Right lung (tissue), 5 donors: ENCODE measurements around the gene WDR93. TPM values are rescaled to one million over a fixed set of nuclear protein-coding genes. Genes with fewer than 3 reads are reported as not detected.

Experiments used
- DNase-seq, 2 donors: peaks; one replicate each; pipeline ENCODE4 v3.0.0-alpha.2; 2013
- polyA plus RNA-seq, 5 donors: library from polyadenylated mRNA; unstranded; fragments of 120-200 nt; gene quantifications; one replicate each; pipeline versions ENCODE4 v1.2.1 to v1.2.3, GENCODE V29; 2013; ENCODE audit warnings: inconsistent platforms in 1 of 5, low replicate concordance in 1 of 5; ENCODE audit not compliant: insufficient read length in 5 of 5, insufficient read depth in 1 of 5

WDR93 gene
- polyA plus RNA-seq, 5 donors: 1.2 to 2.1 (median 1.9) TPM

DNA sequence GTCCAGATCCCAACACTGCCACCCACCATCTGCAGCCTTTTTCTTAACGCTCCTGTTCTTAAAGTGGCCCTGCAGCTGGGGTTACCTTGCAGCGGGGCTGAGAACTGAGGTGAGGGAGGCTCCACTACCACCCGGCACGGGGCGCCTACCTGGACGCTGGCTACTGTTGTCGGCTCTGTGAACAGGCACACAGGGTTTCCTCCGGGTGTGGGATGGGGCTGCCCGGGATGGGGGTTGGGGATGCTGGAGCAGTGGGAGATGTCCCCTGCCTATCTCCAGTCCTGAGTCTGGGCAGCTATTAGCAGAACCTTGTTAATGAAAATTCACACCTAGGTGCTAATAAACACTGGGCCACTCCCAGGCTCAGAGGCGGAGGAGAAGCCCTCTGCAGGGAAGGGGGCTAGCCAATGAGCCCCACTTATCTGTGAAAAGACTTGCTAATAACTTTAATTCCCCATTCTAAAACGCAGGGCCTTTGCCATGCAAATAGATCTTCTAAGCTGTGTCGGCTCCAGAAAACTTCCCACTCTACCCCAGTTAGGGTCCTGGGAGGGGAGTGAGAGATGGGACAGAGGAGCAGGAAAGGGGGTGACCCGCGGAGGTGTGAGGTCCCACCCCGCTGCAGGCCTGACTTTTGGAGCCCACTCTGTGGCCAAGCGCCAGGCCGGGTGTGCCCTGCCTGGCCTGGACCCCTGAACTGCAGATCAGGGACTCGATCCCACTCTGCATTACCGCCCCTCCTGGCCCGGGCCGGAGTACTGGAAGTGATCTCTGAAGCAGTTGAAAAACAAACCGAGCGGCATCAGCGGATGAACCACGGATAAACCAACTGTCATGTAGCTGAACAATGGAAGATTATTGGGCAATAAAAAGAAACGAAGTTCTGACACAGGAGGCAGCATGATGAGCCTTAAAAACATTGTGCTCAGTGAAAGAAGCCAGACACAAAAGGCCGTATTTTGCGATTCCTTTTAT is 57.4 kb downstream of the WDR93 start:
- DNase-seq: no peak

DNA sequence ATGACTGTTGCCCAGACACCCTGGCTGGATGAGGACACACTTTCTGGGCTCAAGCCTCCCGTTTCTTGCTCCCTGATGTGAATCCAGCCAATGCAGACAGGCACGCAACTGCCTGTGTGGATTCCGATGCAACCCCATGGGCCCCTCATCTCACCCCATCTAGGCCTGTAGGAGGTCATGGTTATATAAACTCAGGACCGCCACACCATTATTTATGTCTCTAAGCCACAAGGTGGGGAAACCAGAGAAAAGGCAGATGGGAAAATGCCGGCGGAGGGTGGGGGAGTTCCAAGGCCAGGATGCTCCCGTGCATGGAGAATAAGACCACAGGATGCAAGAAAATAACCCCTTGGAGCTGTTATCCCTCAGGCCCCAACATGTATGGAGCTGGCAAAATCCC is 58.4 kb downstream of the WDR93 start:
- no peak for DNase-seq

DNA sequence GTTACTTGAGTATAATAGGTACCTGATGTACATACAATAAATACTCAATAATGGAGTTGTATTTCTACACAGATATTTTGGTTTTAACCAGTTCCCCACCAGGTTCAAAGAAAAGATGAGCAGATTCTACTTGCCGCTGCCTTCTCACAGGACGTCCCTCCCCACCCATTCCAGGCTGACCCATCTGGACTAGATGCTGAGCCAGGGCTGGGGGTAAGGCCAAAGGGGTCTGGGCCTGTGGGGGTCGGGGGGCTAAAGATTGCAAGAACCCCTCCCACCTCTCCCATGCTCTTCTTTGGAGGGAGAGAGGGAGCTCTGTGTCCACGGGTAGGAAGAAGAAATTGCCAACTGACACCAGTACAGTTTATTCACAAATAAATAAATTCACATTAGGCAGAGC is 58.9 kb downstream of the WDR93 start:
- DNase-seq: no peak

DNA sequence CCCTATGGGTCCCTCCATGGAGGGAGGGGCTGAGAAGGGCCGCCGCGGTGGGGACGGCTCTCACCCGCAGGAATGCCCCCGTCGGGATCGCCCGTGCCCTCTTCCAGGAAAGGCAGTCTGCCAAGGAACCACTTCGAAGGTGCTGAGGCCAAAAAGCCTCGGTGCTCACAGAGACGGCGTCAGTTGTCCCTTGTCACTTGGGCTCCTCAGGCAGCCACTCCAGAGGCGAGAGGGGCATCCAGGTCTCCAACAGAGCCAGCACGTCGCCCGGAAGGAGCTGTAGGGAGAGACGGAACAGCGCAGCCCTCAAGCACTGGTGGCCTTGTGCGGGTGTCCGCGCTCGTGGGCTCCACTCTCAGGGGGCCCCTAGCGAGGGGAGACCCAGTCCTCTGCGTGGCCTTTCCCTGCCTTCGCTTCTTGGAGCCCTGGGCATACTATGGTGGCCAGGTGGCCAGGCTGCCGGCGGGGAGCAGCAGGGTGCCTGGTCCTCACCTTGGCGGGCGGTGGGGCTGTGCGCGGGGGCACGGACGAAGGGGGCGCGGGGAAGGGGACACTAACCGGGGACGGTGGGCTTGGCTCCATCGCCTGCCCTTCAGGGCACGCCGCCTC is 59.4 kb downstream of the WDR93 start:
- DNase-seq: no peak

DNA sequence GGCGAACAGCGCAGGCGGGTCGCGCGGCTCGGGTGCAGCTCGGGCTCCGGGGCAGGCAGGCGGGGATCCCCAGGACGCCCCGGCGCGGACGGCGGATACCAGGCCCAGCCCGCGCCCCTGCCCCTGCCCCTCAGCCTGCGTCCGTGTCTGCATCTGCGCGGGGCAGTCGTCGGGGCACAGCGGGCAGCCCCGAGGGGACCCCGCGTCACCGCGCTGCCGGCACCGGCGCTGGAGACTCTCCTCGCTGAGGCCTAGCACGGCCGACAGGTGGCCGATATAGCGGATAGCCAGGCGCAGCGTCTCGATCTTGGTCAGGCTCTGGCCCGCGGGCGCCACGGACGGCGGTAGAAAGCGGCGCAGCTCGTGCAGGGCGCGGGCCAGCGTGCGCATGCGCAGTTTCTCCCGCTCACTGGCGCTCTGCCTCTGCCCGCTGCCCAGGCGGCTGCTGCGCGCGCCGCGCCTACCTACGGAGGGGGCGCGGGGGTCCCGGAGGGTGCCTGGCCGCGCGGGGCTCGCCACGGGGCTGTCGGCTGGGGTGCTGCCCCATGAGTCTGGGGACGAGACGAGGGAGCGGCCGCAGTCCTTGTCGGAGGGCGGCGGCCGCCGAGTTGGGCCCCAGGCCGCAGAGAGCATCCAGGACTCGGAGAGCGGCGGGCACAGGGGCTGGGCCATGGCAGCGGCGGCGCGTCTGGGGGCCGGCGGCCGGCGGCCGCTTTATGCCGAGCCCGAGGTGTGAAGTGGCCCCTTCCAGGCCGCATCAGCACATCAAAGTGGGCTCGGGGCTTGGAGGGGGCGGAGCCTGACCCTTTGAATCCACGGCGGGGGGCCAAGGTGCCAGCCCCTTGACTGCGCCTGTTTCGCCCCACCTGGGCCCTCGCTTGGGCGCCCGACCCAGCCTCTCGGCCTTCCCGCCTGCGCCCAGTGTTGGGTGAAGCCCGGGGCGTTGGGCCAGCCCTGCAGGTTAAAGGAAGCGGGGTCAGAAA is 60.2 kb downstream of the WDR93 start, which contains the start of gene MESP1:
Gene MESP1 (minus strand): TSS at position 690 of the 983 bp plus-strand sequence. CDS start 18 bp downstream, at position 672.
- DNase-seq: peak; percentile 88 to 90

DNA sequence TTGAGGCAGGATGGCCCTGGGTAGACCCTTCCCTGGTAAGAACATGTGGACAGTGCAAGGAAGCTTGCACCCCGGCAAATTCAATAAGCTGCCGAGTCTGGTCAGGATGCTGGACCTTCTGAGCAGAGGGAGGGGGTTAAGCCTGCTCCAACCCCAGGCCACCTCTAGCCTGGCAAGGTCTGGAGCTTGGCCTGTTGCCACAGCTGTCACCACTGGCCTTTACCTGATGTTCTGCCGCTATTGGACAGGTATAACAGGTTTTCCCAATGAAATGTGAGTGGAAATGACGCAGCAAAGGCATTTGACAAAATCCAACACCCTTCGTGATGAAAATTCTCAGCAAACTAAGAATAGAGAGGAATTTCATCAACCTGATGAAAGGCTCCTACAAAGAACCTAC is 61.1 kb downstream of the WDR93 start:
- peak in 1 of 2 donors; percentile 52 for DNase-seq

DNA sequence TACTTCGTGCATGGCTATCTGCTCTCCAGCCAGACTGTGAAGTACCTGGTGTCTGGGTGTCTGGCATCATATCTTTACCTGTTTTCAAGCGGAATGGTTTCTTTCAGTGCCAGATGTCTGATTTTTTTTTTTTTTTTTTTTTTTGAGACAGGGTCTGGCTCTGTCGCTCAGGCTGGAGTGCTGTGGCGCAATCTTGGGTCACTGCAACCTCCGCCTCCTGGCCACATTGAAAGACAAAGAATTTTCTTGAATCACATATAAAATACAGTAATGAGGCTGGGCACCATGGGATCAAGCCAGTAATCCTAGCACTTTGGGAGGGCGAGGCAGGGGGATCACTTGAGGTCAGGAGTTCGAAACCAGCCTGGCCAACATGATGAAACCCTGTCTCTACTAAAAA is 63.2 kb downstream of the WDR93 start:
- no peak for DNase-seq

DNA sequence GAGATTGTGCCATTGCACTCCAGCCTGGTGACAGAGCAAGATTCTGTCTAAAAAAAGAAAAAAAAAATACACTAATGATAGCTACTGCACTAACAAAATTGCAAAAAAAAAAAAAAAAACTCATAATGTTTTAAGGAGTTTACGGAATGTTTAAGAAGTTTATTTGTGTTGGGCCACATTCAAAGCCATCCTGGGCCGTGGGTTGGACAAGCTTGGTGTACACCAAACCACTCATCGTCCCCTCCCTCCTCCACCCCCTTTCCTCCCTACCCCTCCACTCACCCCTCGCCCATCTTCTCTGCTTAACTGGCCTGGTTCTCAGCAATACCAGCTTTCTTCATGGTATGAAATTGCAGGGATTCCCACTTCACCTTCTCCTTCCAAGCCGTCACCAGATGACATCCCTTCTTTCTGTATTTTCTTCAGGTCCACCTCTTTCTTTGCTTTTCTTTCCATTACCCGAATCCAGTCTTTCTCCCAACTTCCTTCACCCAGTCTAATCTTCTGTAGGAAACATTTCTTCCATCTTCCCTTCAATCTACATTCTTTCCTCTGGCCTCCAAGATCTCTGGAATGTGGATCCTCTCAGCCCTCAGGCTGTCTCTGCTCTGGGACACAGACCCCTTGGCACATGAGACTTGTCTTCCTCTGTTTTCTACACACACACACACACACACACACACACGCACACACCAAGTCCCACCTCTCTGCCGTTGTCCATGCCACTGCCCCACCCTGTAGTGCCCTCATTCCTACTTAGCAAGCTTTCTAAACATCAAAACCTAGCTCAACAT is 63.9 kb downstream of the WDR93 start:
- no peak for DNase-seq

DNA sequence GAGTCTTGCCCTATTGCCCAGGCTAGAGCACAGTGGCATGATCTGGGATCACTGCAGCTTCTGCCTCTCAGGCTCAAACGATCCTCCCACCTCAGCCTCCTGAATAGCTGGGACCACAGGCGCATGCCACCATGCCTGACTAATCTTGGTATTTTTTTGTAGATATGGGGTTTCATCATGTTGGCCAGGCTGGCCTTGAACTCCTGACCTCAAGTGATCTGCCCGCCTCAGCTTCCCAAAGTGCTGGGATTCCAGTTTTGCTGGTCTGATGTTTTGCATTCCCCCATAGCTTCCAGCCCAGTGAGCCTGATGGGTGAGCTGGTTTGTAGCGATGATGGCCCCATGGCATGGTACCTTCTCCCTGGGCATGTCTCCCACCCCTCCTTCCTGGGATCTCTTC is 65.1 kb downstream of the WDR93 start:
- DNase-seq: no peak

DNA sequence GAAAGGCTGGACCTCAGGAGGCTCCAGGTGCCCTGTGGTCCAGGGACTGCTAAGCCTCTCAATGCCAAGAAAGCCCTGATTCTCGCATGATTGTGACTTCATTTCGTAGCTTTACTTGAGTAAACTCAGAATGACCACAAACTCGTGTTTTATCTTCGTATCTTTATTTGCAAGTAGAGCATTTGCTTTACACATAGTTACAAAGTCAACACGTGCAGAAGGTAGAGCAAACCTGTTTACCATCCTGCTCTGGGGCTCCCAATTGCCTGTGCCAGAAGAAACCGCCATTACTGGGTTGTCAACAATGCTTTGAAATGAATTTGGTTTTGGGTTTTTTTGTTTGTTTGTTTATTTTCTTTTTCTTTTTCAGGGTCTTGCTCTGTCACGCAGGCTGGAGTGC is 66.3 kb downstream of the WDR93 start:
- no peak for DNase-seq

DNA sequence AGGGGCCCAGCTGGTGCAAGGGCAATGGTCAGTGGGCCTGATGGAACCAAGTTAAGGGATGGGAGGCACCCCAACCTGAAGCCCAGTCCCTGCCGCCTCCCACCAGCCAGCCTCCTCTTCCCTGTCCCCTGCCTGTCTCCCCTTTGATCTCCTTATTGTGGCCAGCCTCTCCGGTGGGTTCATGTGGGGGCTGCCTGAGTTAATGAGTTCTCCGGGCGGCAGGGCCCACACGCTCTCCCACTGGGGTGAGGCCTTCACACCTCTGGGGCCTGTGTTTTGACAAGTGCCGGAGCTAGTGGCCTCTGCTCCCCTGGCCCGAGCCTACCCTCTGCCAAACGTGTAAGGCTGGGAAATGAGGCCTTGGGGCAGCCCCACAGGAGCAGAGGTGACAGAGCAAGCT is 67.7 kb downstream of the WDR93 start:
- no peak for DNase-seq

DNA sequence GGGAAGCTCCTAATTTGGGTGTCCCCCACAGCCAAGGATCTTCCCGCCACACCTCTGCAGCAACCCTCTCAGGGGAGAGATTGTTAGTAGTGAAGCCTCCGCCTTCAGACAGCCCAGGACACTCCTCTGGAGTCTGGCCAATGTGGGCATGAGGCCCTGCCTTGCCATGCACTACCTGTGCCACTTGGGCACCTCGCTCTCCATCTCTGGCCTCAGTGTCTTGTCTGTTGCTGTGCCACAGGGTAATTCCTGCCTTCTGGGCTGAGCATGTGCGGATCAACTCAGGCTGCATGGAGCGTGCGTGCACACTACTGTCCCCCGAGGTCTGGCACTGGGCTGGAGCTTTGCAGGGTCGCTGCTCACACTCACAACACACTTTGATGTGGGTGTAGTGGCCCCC is 68.4 kb downstream of the WDR93 start:
- DNase-seq: no peak

DNA sequence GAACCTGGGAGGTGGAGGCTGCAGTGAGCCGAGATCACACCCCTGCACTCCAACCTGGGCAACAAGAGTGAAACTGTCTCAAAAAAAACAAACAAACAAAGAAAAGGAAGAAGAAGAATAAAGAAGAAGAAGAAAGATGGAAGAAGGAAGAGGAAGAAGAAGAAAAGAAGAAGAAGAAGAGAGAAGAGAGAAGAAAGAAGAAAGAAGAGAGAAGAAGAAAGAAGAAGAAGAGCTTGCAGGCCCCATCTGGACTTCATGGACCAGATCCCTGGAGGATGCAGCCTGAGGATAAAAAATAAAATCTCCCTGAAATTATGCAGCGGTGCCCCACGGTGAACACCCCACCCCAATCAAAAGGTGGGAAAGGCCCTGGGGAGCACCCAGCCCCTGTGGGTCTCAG is 69.2 kb downstream of the WDR93 start:
- no peak for DNase-seq

DNA sequence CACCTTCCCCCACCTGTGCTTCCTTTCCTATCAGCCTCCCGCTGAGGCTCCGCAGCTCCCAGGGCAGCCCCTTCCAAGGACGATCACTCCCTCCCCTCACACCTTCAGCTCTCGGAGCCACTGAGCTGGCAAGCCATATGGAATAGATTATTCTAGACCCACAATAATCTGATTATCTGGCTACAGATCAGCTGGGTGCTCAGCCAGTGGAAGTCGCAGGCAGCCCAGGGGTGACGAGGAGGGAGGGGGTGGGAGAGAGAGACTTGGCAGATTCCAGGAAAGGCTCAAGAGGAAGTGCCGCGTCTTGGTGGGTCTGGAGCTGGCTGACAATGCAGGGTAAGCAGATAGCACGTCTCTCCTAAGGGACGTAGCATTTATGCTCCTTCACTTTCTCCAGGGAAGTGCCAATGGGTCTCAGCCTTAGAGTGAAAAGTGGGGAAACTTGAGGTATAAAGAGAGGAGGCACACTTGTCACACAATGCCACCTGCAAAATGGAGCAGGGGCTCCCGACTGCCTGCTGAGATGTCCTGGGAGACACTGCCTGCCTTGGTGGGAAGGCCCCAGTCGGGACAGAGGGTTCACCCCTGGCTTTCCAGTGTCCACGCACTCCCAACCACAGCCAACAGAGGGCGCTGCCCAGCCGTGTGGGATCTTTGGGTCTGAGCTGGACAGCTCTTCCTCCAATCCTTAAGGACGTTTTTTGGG is 69.8 kb downstream of the WDR93 start:
- DNase-seq: peak in 1 of 2 donors; percentile 59

DNA sequence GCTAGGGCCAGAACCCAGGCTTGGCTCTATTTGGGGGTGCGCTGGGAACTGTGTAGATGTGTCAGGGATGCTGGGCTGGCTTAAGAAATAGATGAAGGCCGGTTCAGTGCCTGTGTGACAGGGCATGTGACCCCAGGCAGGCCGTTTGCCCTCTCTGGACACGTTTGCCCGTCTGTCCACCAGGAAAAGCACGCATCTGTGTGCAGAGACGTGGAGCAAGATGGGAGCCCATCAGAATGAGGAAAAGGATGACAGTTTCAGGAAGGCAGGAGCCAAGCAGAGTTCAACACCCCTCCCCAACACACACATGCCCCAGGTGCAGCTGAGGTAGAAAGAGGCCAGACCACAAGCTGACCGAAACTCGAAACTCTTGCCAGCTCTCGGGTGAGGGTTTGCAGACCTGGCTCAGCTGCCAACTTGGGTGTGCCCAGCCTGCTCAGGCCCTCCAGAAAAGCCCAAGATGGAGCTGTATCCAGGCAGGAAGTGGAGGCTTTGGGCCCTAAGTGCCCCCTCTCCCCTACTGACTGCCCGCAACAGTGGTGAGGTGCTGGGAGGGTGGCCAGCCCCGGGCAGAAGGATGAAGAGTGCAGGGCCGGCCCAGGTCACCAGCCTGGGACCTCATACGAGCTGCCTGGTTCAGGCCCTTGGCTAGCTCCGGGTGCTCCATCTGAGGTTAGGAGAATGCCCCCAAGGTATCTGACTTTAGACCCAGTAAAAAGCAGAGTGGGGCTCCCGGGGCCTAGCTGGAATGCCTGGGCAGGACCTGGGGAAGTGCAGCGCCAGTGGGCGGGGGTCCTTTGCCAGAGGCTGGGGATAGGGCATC is 70.6 kb downstream of the WDR93 start:
- no peak for DNase-seq

DNA sequence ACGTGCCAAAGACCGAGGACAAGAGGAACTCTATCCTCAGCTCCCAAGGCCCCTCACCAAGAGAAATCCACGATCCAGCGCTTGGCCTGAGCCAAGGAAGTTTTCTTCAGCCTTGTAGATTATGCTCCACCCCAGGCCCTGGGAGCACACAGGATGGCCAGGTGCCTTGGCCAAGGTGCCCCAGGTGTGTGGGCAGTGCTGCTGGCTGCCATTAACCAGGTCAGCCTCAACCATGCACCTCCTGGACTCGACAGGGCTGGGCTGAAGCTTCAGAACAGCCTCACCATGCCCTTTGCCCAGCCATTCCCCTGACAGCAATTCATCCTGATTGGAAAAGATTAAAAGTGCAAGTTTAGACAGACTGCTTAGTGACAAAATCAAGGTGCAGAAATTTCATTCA is 71.3 kb downstream of the WDR93 start:
- DNase-seq: no peak

DNA sequence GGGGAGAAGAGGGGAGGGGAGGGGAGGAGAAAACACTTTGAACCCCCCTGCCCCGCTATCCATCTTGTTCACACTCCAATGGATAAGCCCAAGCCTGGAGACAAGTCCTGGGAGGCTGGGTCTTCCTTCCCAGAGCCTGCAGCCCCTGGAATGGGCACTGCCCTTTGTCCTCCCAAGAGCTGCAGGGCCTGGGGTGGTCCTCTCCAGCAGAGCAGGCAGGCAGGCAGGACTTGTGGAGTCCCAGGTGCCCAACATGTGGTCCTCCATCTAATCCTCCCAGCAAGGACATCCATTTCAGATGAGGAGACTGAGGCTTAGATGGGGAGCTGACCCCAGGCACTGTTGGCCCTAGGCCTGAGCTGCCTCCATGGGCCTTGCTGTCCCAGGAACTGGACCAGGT is 75.1 kb downstream of the WDR93 start:
- no peak for DNase-seq

DNA sequence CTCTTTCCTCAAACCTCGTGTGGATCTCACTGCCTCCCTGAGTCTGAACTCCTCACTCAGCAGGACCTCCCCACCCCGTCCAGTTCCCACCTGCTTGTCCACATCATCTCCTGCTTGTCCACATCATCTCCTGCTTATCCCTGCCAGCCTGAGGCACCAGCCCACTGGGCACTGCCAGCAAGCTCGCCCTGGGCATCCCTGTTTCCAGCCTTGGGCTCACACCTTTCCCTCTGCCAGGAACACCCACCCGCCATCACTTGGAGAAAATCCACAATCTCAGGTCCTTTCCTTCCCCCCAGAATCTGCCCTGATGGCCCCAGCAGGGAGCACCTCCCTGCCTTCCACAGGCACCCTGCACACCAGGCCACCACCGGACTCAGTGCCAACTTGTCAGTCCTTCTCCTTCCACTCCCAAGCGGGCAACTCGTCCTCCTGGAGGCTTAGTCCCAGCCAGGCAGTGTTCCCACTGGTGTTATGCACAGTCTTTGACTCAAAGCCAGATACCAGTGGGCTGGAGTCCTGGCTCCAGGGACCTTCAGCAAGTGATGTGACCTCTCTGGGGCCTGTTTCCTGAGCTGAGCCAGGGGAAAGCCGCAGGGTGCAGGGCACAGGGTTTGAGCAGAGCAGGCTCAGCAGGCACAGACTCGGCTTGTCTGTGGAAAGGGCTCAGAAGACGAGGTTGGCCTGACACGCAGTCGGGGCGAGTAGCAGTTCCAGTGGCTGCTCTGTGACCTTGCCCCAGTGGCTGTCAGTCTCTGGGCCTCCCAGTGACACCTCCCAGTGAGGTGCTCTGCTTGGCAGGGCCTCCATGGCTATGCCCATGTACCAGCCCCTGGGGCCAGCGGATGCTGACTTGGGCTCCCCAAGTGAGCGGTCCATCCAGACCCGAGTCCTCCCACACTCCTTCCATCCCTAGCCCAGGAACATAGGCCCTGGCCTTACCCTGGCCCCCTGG is 76.0 kb downstream of the WDR93 start:
- no peak for DNase-seq
